Vagina (tissue), 2 donors: ENCODE measurements around the gene SGPP2.

Source experiments
- POLR2A ChIP-seq, 2 donors: fragments of 450-650 bp; IDR thresholded peaks; one replicate each; pipeline ENCODE4 v1.6.1; 2017; ENCODE audit warnings: antibody characterized with exemption in 2 of 2, mild to moderate bottlenecking in 2 of 2, moderate library complexity in 2 of 2
- TF ChIP-seq, protein P1 (sequence below), 3 experiments: fragments of 450-650 bp in 2 of 3; fragments of 200-600 bp in 1 of 3; sonication (generic) in 1 of 3; IDR thresholded peaks; one replicate each; pipeline ENCODE4 v1.5.1; 2017 to 2019; ENCODE audit warnings: antibody characterized with exemption in 3 of 3, mild to moderate bottlenecking in 2 of 3, moderate library complexity in 2 of 3

DNA sequence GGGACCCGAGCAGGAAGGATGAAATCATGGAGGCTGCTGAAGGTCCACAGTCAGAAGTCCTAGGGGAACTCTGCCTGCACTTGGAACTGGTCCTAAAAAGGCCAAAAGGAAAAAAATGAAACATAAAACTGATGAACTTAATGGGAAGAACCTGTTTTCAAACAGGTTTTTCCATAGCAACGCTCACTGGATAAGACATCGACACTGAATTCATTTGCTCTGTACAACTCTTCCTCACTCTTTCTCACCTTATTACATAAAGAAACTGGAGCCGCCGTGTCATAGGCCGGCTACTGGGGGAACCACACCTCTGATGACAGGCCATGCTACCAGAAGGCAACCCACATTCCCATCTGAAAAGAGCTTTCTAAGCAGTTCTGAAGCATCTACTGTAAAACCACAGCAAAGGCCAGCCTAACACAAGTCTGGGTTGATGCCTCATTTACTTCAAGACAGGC, 147.9 kb downstream of the SGPP2 start:
- TF ChIP-seq, protein P1, sequence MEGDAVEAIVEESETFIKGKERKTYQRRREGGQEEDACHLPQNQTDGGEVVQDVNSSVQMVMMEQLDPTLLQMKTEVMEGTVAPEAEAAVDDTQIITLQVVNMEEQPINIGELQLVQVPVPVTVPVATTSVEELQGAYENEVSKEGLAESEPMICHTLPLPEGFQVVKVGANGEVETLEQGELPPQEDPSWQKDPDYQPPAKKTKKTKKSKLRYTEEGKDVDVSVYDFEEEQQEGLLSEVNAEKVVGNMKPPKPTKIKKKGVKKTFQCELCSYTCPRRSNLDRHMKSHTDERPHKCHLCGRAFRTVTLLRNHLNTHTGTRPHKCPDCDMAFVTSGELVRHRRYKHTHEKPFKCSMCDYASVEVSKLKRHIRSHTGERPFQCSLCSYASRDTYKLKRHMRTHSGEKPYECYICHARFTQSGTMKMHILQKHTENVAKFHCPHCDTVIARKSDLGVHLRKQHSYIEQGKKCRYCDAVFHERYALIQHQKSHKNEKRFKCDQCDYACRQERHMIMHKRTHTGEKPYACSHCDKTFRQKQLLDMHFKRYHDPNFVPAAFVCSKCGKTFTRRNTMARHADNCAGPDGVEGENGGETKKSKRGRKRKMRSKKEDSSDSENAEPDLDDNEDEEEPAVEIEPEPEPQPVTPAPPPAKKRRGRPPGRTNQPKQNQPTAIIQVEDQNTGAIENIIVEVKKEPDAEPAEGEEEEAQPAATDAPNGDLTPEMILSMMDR (IDR thresholded peaks at IDR 0.05) = no peak
- no peak for TF ChIP-seq POLR2A (IDR thresholded peaks at IDR 0.05)
